Neural cell (in vitro differentiated cells): ENCODE data around the gene RCBTB2. TPM values are rescaled to one million over a fixed set of nuclear protein-coding genes. Genes with fewer than 3 reads are reported as not detected.

ENCODE experiments used
- H2AFZ ChIP-seq: fragments of 200-600, 300-800 bp; sonication (generic), shearing (Covaris generic); 2 replicates; pipeline ENCODE4 v1.6.0; 2014; ENCODE audit warnings: low read depth, mild to moderate bottlenecking, antibody characterized with exemption, low read length, moderate library complexity
- H3F3A ChIP-seq: fragments of 200-600 bp; shearing (Covaris generic); 2 replicates; pipeline ENCODE4 v1.6.1; 2016; ENCODE audit warnings: mild to moderate bottlenecking, moderate library complexity, mixed read lengths, antibody characterized with exemption, low read length; ENCODE audit not compliant: insufficient read depth, poor library complexity, severe bottlenecking
- H3K27ac ChIP-seq: fragments of 200-600, 300-800 bp; sonication (generic), shearing (Covaris generic); 2 replicates; pipeline ENCODE4 v1.5.1; 2014; ENCODE audit warnings: mild to moderate bottlenecking, low read length, moderate library complexity
- H3K27me3 ChIP-seq: fragments of 300-800, 200-600 bp; sonication (generic), shearing (Covaris generic); 2 replicates; pipeline ENCODE4 v1.6.0; 2014; ENCODE audit warnings: mild to moderate bottlenecking, low read depth, low read length, moderate library complexity; ENCODE audit not compliant: insufficient read depth
- H3K36me3 ChIP-seq: fragments of 300-800, 200-600 bp; sonication (generic), shearing (Covaris generic); 2 replicates; pipeline ENCODE4 v1.5.1; 2014; ENCODE audit warnings: mild to moderate bottlenecking, antibody characterized with exemption, low read length, moderate library complexity; ENCODE audit not compliant: insufficient read depth
- H3K4me2 ChIP-seq: fragments of 300-800, 200-600 bp; sonication (generic), shearing (Covaris generic); 2 replicates; pipeline ENCODE4 v1.6.0; 2014; ENCODE audit warnings: mild to moderate bottlenecking, low read length
- H3K4me3 ChIP-seq: fragments of 300-800, 200-600 bp; sonication (generic), shearing (Covaris generic); 2 replicates; pipeline ENCODE4 v1.5.1; 2014; ENCODE audit warnings: mild to moderate bottlenecking, low read length, moderate library complexity
- H3K79me2 ChIP-seq: fragments of 200-600 bp; shearing (Covaris generic); replicated peaks from 2 replicates; pipeline ENCODE4 v1.6.0; 2014; ENCODE audit warnings: mild to moderate bottlenecking, low read length, moderate library complexity; ENCODE audit not compliant: insufficient read depth
- H3K9ac ChIP-seq: fragments of 300-800, 200-600 bp; sonication (generic), shearing (Covaris generic); 2 replicates; pipeline ENCODE4 v1.6.1; 2016; ENCODE audit warnings: mild to moderate bottlenecking, low read length, mixed read lengths
- H3K9me2 ChIP-seq: fragments of 200-600 bp; shearing (Covaris generic); 2 replicates; pipeline ENCODE4 v1.6.1; 2016; ENCODE audit warnings: mild to moderate bottlenecking, low read length, mixed read lengths; ENCODE audit not compliant: insufficient read depth
- H3K9me3 ChIP-seq: fragments of 200-600, 300-800 bp; sonication (generic), shearing (Covaris generic); 2 replicates; pipeline ENCODE4 v1.6.1; 2016; ENCODE audit warnings: mild to moderate bottlenecking, mixed run types, low read length, moderate library complexity, mixed read lengths
- H4K20me1 ChIP-seq: fragments of 200-600 bp; shearing (Covaris generic); 2 replicates; pipeline ENCODE4 v1.6.1; 2016; ENCODE audit warnings: mild to moderate bottlenecking, mixed run types; ENCODE audit not compliant: insufficient read depth
- EP300 ChIP-seq: fragments of 450-650 bp; conservative IDR thresholded peaks from 2 replicates; pipeline ENCODE4 v1.6.1; 2014; ENCODE audit warnings: antibody characterized with exemption, mild to moderate bottlenecking, moderate library complexity; ENCODE audit not compliant: poor library complexity, severe bottlenecking
- EZH2 ChIP-seq: fragments of 200-600, 300-800 bp; shearing (Covaris generic), sonication (generic); IDR thresholded peaks from 2 replicates; pipeline ENCODE4 v1.6.1; 2014; ENCODE audit warnings: antibody characterized with exemption, low read length, borderline replicate concordance, mild to moderate bottlenecking; ENCODE audit not compliant: insufficient read depth, poor library complexity, severe bottlenecking
- MXI1 ChIP-seq: fragments of 450-650 bp; conservative IDR thresholded peaks from 2 replicates; pipeline ENCODE4 v1.6.1; 2014; ENCODE audit warnings: antibody characterized with exemption, mild to moderate bottlenecking; ENCODE audit not compliant: poor library complexity, severe bottlenecking
- POLR2AphosphoS5 ChIP-seq: IDR thresholded peaks from 2 replicates; pipeline ENCODE4 v1.6.1; 2012
- RAD21 ChIP-seq: fragments of 450-650 bp; conservative IDR thresholded peaks from 2 replicates; pipeline ENCODE4 v1.6.1; 2014; ENCODE audit warnings: antibody characterized with exemption, mild to moderate bottlenecking, moderate library complexity
- REST ChIP-seq: IDR thresholded peaks from 2 replicates; pipeline ENCODE4 v1.6.1; 2012; ENCODE audit warnings: borderline replicate concordance
- SMC3 ChIP-seq: fragments of 450-650 bp; conservative IDR thresholded peaks from 2 replicates; pipeline ENCODE4 v1.6.1; 2014; ENCODE audit warnings: antibody characterized with exemption, mild to moderate bottlenecking, moderate library complexity; ENCODE audit not compliant: poor library complexity
- TAF1 ChIP-seq: IDR thresholded peaks from 2 replicates; pipeline ENCODE4 v1.6.1; 2012; ENCODE audit warnings: low read depth
- polyA plus RNA-seq: library from polyadenylated mRNA; depleted of rRNA; stranded (reverse); fragments of >200 nt; gene quantifications from 2 replicates; pipeline ENCODE4 v1.2.3, GENCODE V29; 2014
- TF ChIP-seq, protein P1 (sequence below): fragments of 450-650 bp; IDR thresholded peaks from 2 replicates; pipeline ENCODE4 v1.5.1; 2014; ENCODE audit warnings: antibody characterized with exemption, mild to moderate bottlenecking, moderate library complexity; ENCODE audit not compliant: poor library complexity, severe bottlenecking

RCBTB2 gene
- polyA plus RNA-seq, 1 donor from 2014 or later = 19.0 TPM

DNA sequence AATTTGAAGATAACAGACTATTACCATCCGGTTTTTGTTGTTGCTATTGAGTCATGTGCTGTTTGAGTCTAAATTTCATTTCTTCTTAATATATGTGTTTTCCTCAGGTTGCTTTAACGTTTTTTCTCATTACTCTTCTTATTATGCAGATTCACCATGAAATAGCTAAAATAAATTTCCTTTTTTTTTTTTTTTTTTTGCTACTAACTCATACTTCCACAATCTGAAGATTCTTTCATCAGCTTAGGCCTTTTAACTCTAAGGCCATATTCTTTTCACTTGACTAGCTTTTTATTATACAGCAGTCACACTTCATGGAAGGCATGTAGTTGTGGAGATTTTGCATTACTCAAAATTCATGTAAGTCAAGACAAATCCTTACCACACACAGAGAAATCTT, 23.9 kb upstream of the RCBTB2 start:
- H2AFZ ChIP-seq = no peak overlapping the region
- H3K9me2 ChIP-seq = no peaks in the 10 kb centered on the region
- no peaks in the 10 kb centered on the region for H4K20me1 ChIP-seq
- H3K9ac ChIP-seq = no peak overlapping the region
- no peaks in the 10 kb centered on the region for H3K36me3 ChIP-seq
- H3K27me3 ChIP-seq = no peaks in the 10 kb centered on the region
- H3K27ac ChIP-seq = no peak overlapping the region
- H3K4me2 ChIP-seq = no peak overlapping the region
- H3F3A ChIP-seq = no peaks in the 10 kb centered on the region
- H3K9me3 ChIP-seq = no peaks in the 10 kb centered on the region
- H3K4me3 ChIP-seq = no peak overlapping the region
- H3K79me2 ChIP-seq = no peaks in the 10 kb centered on the region
- TF ChIP-seq, protein P1, sequence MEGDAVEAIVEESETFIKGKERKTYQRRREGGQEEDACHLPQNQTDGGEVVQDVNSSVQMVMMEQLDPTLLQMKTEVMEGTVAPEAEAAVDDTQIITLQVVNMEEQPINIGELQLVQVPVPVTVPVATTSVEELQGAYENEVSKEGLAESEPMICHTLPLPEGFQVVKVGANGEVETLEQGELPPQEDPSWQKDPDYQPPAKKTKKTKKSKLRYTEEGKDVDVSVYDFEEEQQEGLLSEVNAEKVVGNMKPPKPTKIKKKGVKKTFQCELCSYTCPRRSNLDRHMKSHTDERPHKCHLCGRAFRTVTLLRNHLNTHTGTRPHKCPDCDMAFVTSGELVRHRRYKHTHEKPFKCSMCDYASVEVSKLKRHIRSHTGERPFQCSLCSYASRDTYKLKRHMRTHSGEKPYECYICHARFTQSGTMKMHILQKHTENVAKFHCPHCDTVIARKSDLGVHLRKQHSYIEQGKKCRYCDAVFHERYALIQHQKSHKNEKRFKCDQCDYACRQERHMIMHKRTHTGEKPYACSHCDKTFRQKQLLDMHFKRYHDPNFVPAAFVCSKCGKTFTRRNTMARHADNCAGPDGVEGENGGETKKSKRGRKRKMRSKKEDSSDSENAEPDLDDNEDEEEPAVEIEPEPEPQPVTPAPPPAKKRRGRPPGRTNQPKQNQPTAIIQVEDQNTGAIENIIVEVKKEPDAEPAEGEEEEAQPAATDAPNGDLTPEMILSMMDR = no peak

DNA sequence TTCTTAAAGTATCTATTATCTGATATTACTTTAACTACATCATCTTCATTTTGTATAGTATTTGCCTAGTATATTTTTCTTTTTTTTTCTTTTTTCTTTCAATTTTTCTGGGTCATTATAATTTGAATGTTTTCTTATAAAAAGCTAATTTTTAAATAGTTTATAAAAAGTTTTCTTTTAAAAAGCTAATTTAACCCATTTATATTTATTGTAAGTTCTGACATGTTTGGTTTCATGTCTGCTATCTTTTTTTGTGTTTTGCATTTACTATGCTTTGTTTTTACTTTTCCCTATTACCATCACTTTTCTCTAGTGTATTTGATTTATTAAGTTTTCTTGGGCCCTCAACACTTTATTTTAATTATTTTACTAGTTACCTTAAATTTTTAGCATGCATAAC, 22.6 kb upstream of the RCBTB2 start:
- H3K36me3 ChIP-seq = no peaks in the 10 kb centered on the region
- H3K9me3 ChIP-seq = no peaks in the 10 kb centered on the region
- TF ChIP-seq SMC3 (no peak), RAD21 (no peak), EP300 (no peak), REST (no peak), TAF1 (no peak), POLR2AphosphoS5 (no peak), MXI1 (no peak), EZH2 (no peak)
- TF ChIP-seq, protein P1 = no peak
- H3K79me2 ChIP-seq = no peaks in the 10 kb centered on the region
- H3K27me3 ChIP-seq = no peaks in the 10 kb centered on the region
- no peak overlapping the region for H3K4me3 ChIP-seq
- H2AFZ ChIP-seq = no peak overlapping the region
- H3K9me2 ChIP-seq = no peaks in the 10 kb centered on the region
- no peaks in the 10 kb centered on the region for H4K20me1 ChIP-seq
- H3K9ac ChIP-seq = no peak overlapping the region
- H3K4me2 ChIP-seq = no peak overlapping the region
- H3F3A ChIP-seq = no peaks in the 10 kb centered on the region
- H3K27ac ChIP-seq = no peak overlapping the region
